Parathyroid adenoma (tissue), 2 donors: ENCODE results near the gene SLC39A11.

ENCODE experiments used
- H2AFZ ChIP-seq: fragments of 300-600 bp; sonication (generic); one replicate; pipeline ENCODE4 v1.7.0; 2017; ENCODE audit warnings: antibody characterized with exemption, mild to moderate bottlenecking
- H3K27ac ChIP-seq: fragments of 300-600 bp; sonication (generic); one replicate; pipeline ENCODE4 v1.7.0; 2017
- H3K27me3 ChIP-seq: fragments of 300-600 bp; sonication (generic); one replicate; pipeline ENCODE4 v1.7.0; 2017; ENCODE audit warnings: low read length; ENCODE audit not compliant: control insufficient read depth, insufficient read depth
- H3K36me3 ChIP-seq: fragments of 300-600 bp; sonication (generic); one replicate; pipeline ENCODE4 v1.7.0; 2017; ENCODE audit warnings: low read length; ENCODE audit not compliant: control insufficient read depth, insufficient read depth
- H3K4me1 ChIP-seq: fragments of 300-600 bp; sonication (generic); one replicate; pipeline ENCODE4 v1.7.0; 2017; ENCODE audit warnings: control low read depth
- H3K4me2 ChIP-seq: fragments of 300-600 bp; sonication (generic); one replicate; pipeline ENCODE4 v1.7.0; 2017; ENCODE audit warnings: low read length
- H3K4me3 ChIP-seq: fragments of 300-600 bp; sonication (generic); one replicate; pipeline ENCODE4 v1.7.0; 2017; ENCODE audit warnings: low read depth, low read length
- H3K79me2 ChIP-seq: fragments of 300-600 bp; sonication (generic); one replicate; pipeline ENCODE4 v1.7.0; 2017; ENCODE audit warnings: control low read depth
- H3K9ac ChIP-seq: fragments of 300-600 bp; sonication (generic); one replicate; pipeline ENCODE4 v1.7.0; 2017; ENCODE audit warnings: mild to moderate bottlenecking
- H3K9me3 ChIP-seq: fragments of 300-600 bp; sonication (generic); one replicate; pipeline ENCODE4 v1.7.0; 2017; ENCODE audit warnings: low read length; ENCODE audit not compliant: control insufficient read depth
- CTCF ChIP-seq: fragments of 300-600 bp; sonication (generic); IDR thresholded peaks from one replicate; pipeline ENCODE4 v1.7.0; 2017; ENCODE audit warnings: antibody characterized with exemption, mild to moderate bottlenecking
- donor health status: primary hyperparathyroidism.

Gene SLC39A11

GRCh38 chr17:72677714-72678390 is 414.6 kb downstream of the SLC39A11 start:
- Histone ChIP-seq H3K4me3 (no peak overlapping the region), H3K79me2 (no peaks in the 10 kb centered on the region), H3K27me3 (no peaks in the 10 kb centered on the region), H3K4me1 (no peaks in the 10 kb centered on the region), H3K4me2 (no peak overlapping the region), H3K9ac (no peak overlapping the region), H3K36me3 (no peaks in the 10 kb centered on the region), H3K27ac (no peak overlapping the region), H3K9me3 (no peaks in the 10 kb centered on the region), H2AFZ (no peak overlapping the region)
- no peak for TF ChIP-seq CTCF

GRCh38 chr17:72677108-72677507 is 415.4 kb downstream of the SLC39A11 start:
- no peak for TF ChIP-seq CTCF
- no peaks in the 10 kb centered on the region for H3K4me1 ChIP-seq
- H3K79me2 ChIP-seq = no peaks in the 10 kb centered on the region
- H3K27ac ChIP-seq = no peak overlapping the region
- no peaks in the 10 kb centered on the region for H3K9me3 ChIP-seq
- H3K4me3 ChIP-seq = no peak overlapping the region
- H3K36me3 ChIP-seq = no peaks in the 10 kb centered on the region
- no peak overlapping the region for H3K9ac ChIP-seq
- H3K4me2 ChIP-seq = no peak overlapping the region
- H2AFZ ChIP-seq = no peak overlapping the region
- H3K27me3 ChIP-seq = no peaks in the 10 kb centered on the region

DNA sequence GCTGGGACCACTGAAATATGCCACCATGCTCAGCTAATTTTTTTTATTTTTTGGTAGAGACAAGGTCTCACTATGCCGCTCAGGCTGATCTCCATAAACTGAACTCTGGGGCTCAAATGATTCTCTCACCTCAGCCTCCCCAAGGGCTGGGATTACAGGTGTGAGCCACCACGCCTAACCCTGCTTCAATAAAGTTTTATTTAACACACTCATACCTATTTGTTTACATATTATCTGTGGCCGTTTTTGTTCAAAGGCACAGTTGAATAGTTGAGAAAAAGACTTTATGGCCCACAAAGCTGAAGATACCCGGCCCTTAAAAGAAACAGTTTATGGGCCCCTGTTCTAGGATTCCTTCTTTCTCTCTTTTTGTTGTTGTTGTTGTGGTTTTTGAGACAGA is 419.8 kb downstream of the SLC39A11 start:
- H3K27ac ChIP-seq = no peak overlapping the region
- TF ChIP-seq CTCF = no peak
- H3K9me3 ChIP-seq = no peaks in the 10 kb centered on the region
- no peaks in the 10 kb centered on the region for H3K4me1 ChIP-seq
- no peak overlapping the region for H3K4me3 ChIP-seq
- H3K79me2 ChIP-seq = no peaks in the 10 kb centered on the region
- no peaks in the 10 kb centered on the region for H3K27me3 ChIP-seq
- no peak overlapping the region for H3K9ac ChIP-seq
- no peaks in the 10 kb centered on the region for H3K36me3 ChIP-seq
- H3K4me2 ChIP-seq = no peak overlapping the region
- H2AFZ ChIP-seq = no peak overlapping the region

GRCh38 chr17:72671016-72671415 is 421.5 kb downstream of the SLC39A11 start:
- no peaks in the 10 kb centered on the region for H3K79me2 ChIP-seq
- no peak overlapping the region for H3K9ac ChIP-seq
- no peak for TF ChIP-seq CTCF
- no peaks in the 10 kb centered on the region for H3K4me1 ChIP-seq
- H3K27me3 ChIP-seq = no peaks in the 10 kb centered on the region
- H3K4me2 ChIP-seq = no peak overlapping the region
- H3K27ac ChIP-seq = no peak overlapping the region
- H3K36me3 ChIP-seq = no peaks in the 10 kb centered on the region
- H3K4me3 ChIP-seq = no peak overlapping the region
- H3K9me3 ChIP-seq = no peaks in the 10 kb centered on the region
- H2AFZ ChIP-seq = no peak overlapping the region
